SK-N-MC (cell line): Measurements from ENCODE around the gene RYR3.

Experiments used
- DNase-seq: peaks from one replicate; pipeline ENCODE4 v3.0.0-alpha.2; 2011; ENCODE audit warnings: low read depth, low spot score
- H3K27ac ChIP-seq: fragments of 200-600 bp; sonication (generic); 2 replicates; pipeline ENCODE4 v1.5.1; 2016; ENCODE audit warnings: mixed run types
- H3K36me3 ChIP-seq: fragments of 200-600 bp; sonication (generic); 2 replicates; pipeline ENCODE4 v1.6.1; 2017; ENCODE audit warnings: antibody characterized with exemption, low read length, mixed read lengths; ENCODE audit not compliant: insufficient read depth
- H3K4me3 ChIP-seq: fragments of 200-600 bp; sonication (generic); 2 replicates; pipeline ENCODE4 v1.5.1; 2016
- H3K9ac ChIP-seq: fragments of 200-600 bp; sonication (generic); 2 replicates; pipeline ENCODE4 v1.8.0; 2017; ENCODE audit warnings: mixed run types, mixed read lengths; ENCODE audit not compliant: insufficient read length
- H3K9me3 ChIP-seq: fragments of 200-600 bp; sonication (generic); 2 replicates; pipeline ENCODE4 v1.6.1; 2017; ENCODE audit warnings: low read depth, mild to moderate bottlenecking, antibody characterized with exemption, low read length, moderate library complexity, mixed read lengths
- EZH2 ChIP-seq: fragments of 200-600 bp; sonication (generic); IDR thresholded peaks from one replicate; pipeline ENCODE4 v1.6.1; 2017; ENCODE audit warnings: antibody characterized with exemption
- FOXP2 ChIP-seq: optimal IDR thresholded peaks from 2 replicates; pipeline ENCODE3; 2011; ENCODE audit warnings: mild to moderate bottlenecking, moderate library complexity; ENCODE audit not compliant: insufficient read depth; ENCODE audit errors: extremely low read length, control extremely low read depth
- POLR2AphosphoS5 ChIP-seq: IDR thresholded peaks from 2 replicates; pipeline ENCODE4 v1.6.1; 2012; ENCODE audit warnings: mild to moderate bottlenecking, low read depth, low read length, borderline replicate concordance

Gene RYR3

GRCh38 chr15:33453761-33454160, 143.0 kb downstream of the RYR3 start:
- no peak overlapping the region for H3K9ac ChIP-seq
- H3K4me3 ChIP-seq = no peak overlapping the region
- no peak overlapping the region for H3K27ac ChIP-seq
- H3K9me3 ChIP-seq = no peaks in the 10 kb centered on the region
- no peak for TF ChIP-seq POLR2AphosphoS5
- no peak for TF ChIP-seq EZH2
- TF ChIP-seq FOXP2 = no peak
- H3K36me3 ChIP-seq = no peaks in the 10 kb centered on the region
- DNase-seq = no peak

GRCh38 chr15:33454346-33454745, 143.6 kb downstream of the RYR3 start:
- H3K27ac ChIP-seq = no peak overlapping the region
- no peak for TF ChIP-seq POLR2AphosphoS5
- TF ChIP-seq FOXP2 = no peak
- TF ChIP-seq EZH2 = no peak
- no peaks in the 10 kb centered on the region for H3K36me3 ChIP-seq
- H3K4me3 ChIP-seq = no peak overlapping the region
- DNase-seq = no peak
- no peak overlapping the region for H3K9ac ChIP-seq
- no peaks in the 10 kb centered on the region for H3K9me3 ChIP-seq

DNA sequence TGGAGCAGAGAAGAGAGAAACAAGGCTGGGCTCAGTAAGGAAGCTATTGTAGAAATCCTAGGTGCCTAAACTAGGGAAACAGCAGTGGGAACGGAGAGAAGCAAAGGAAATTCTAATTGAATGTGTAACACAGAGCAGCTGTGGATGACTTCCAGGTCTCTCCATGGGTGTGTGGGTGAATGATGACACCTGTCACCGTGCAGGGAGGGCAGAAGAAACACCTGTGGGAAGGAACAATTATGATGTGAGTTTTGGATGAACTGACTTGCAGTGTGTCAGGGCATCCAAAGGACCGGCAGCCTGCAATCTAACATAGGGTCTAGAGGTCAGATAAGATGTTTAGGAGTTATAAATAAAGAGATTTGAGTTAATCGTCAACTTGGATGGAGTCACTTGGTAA, 144.2 kb downstream of the RYR3 start:
- no peak overlapping the region for H3K9ac ChIP-seq
- H3K4me3 ChIP-seq = no peak overlapping the region
- DNase-seq = no peak
- H3K9me3 ChIP-seq = no peaks in the 10 kb centered on the region
- no peak overlapping the region for H3K27ac ChIP-seq
- no peak for TF ChIP-seq FOXP2
- no peak for TF ChIP-seq POLR2AphosphoS5
- TF ChIP-seq EZH2 = no peak
- H3K36me3 ChIP-seq = no peaks in the 10 kb centered on the region

DNA sequence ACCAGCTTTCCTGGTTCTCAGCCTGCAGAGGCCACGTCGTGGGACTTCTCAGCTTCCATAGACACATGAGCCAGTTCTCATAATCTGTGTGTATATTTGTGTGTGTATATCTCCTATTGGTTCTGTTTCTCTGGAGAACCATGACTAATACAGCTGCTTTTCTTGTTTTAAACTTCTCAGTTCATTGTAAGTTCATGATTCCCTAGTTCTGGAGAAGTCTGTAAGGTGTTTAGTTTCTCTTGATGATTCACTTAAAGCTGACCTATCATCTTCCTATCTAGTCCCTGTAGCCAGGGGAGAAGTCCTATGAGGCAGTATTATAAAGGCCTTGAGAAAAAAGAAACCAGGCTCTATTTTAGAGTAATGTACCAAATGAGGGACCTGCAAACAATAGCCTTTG, 147.7 kb downstream of the RYR3 start:
- no peak for TF ChIP-seq POLR2AphosphoS5
- no peak for TF ChIP-seq FOXP2
- no peak for TF ChIP-seq EZH2
- Histone ChIP-seq H3K36me3 (no peaks in the 10 kb centered on the region), H3K9ac (no peak overlapping the region), H3K9me3 (no peaks in the 10 kb centered on the region), H3K4me3 (no peak overlapping the region), H3K27ac (no peak overlapping the region)
- DNase-seq = no peak

DNA sequence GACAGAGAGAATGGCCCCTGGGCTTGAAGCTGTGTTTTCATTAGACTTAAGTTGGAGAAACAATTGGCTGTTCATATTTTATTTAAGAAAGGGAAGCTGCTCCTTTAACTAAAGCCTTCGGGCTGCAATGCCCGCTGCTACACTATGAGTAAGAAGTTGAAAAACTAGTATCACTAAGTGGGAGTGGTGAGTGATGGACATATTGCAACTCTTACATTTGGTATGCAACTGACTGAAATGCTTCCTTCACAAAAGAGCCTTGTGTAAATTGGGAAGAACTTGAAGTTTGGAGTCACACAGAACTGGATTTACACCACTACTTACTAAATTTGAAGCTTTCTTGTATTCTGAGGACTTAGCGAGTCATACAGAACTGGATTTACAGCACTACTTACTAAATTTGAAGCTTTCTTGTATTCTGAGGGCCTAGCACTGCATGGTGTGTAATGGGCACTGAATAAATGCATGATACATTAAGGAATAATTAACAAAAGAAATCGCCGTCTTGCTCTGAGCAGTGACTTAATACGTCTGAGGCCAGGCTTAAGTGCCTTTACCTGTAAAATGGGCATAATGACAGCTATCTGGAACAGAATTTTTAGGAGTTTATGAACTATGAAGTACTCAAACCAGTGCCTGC, 149.5 kb downstream of the RYR3 start:
- TF ChIP-seq POLR2AphosphoS5 (no peak), EZH2 (no peak), FOXP2 (no peak)

GRCh38 chr15:33461671-33462070, 150.9 kb downstream of the RYR3 start:
- no peak for TF ChIP-seq FOXP2
- TF ChIP-seq EZH2 = no peak
- Histone ChIP-seq H3K9ac (no peak overlapping the region), H3K9me3 (no peaks in the 10 kb centered on the region), H3K4me3 (no peak overlapping the region), H3K27ac (no peak overlapping the region), H3K36me3 (no peaks in the 10 kb centered on the region)
- no peak for DNase-seq

More for the DNA sequence above, 149.5 kb downstream of the RYR3 start:
- no peaks in the 10 kb centered on the region for H3K9me3 ChIP-seq
- no peaks in the 10 kb centered on the region for H3K36me3 ChIP-seq
- no peak overlapping the region for H3K9ac ChIP-seq
- no peak overlapping the region for H3K27ac ChIP-seq
- no peak overlapping the region for H3K4me3 ChIP-seq
- DNase-seq = no peak

DNA sequence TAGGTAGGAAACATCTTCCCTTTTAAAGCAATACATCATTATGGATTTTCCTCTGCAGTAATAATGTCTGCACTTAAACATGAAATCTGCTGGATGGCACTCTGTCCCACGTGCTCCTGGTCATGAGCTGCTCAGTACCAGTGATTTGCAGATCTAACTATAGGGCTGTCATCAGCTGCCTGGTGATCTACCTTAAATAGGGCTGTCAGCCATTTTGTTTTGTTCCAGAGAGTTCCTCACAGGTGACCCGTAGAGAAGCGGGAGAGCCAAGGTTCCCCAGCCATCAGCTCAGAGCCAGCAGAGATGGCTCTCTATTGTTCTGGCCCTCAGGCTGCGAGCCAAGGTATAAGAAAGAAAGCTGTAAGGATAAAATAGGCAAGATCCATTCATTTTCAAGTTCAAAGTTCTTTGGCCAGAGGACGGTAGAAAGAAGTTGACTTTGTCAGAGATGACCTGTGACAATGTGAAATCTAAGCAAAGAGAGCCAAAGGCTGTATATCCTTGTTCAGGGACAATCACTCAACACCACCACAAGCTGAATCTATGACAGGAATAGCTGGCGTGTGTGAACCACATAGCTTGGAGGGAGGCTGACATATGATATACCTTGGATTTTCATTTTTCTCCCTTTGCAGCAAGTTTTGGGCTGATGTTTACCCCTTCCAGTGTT, 156.5 kb downstream of the RYR3 start:
- no peaks in the 10 kb centered on the region for H3K36me3 ChIP-seq
- no peak overlapping the region for H3K9ac ChIP-seq
- TF ChIP-seq EZH2 = no peak
- TF ChIP-seq POLR2AphosphoS5 = no peak
- TF ChIP-seq FOXP2 = no peak
- H3K9me3 ChIP-seq = no peaks in the 10 kb centered on the region
- no peak for DNase-seq
- H3K27ac ChIP-seq = no peak overlapping the region
- H3K4me3 ChIP-seq = no peak overlapping the region

GRCh38 chr15:33467816-33468163, 157.0 kb downstream of the RYR3 start:
- no peak for DNase-seq
- no peak overlapping the region for H3K27ac ChIP-seq
- no peak overlapping the region for H3K9ac ChIP-seq
- TF ChIP-seq POLR2AphosphoS5 (no peak), EZH2 (no peak)
- no peak overlapping the region for H3K4me3 ChIP-seq
- no peaks in the 10 kb centered on the region for H3K36me3 ChIP-seq
- H3K9me3 ChIP-seq = no peaks in the 10 kb centered on the region

GRCh38 chr15:33468740-33469139, 158.0 kb downstream of the RYR3 start:
- no peak overlapping the region for H3K27ac ChIP-seq
- DNase-seq = no peak
- no peak for TF ChIP-seq FOXP2
- no peak overlapping the region for H3K9ac ChIP-seq
- H3K4me3 ChIP-seq = no peak overlapping the region
- no peaks in the 10 kb centered on the region for H3K9me3 ChIP-seq
- H3K36me3 ChIP-seq = no peaks in the 10 kb centered on the region
